ENCODE results near the gene TRIM17. TPM values are rescaled to one million over a fixed set of nuclear protein-coding genes. Genes with fewer than 3 reads are reported as not detected.

Gene TRIM17
- total and polyA plus RNA-seq, 9 of the 15 experiments (the other 6 are each of a cell fraction or from before 2014, with no cell fraction given): not detected

DNA sequence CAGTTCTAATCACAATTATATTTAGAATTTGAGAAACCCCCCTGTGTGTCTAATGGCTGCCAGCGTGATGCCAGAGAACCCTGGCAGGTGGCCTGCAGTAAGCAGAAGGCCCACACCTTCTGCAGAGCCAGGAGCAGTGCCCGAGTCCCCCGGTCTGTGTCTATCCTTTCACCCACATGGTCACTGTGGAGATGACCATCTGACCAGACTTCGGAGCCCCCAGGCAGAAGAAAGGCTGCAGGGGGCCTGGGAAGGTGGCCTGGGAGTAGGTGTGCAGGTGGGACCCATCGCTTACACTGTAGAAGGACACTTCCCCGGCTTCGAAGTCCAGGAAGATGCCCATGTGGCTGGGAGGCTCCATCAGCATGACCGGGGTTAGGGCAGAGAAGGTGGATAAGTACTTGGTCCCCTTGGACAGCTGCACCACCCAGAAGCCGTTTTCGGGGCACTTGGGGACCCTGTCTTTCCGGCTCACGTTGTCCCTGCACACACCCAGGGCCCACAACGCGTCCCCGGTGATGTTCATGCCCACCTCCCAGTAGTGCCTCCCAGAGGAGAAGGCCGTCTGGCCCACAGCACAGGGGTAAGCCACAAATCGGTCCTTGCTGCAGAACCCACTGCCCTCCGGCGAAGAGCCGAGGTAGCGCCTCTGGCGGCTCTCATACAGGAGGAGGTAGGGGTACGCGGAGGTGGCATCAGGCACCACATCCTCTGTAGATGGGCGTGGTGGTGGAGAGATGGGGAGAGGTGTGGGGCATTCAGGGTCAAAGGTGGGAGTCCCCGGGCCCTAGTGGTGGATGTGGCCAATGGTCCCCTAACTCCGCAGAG lies 8.4 kb downstream of the TRIM17 start (continued):
- TF ChIP-seq ZNF766 (CRISPR knock-in tag; conservative IDR thresholded peaks at IDR 0.05) (no peak), CBX5 (IDR thresholded peaks at IDR 0.05; ENCODE audit: borderline replicate concordance, low read depth) (no peak), ZNF551 (CRISPR knock-in tag; IDR thresholded peaks at IDR 0.05) (no peak), ZNF668 (CRISPR knock-in tag; IDR thresholded peaks at IDR 0.05) (no peak)
- TF ChIP-seq, protein P1, sequence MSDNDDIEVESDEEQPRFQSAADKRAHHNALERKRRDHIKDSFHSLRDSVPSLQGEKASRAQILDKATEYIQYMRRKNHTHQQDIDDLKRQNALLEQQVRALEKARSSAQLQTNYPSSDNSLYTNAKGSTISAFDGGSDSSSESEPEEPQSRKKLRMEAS (CRISPR knock-in tag; IDR thresholded peaks at IDR 0.05): peak; percentile 21; the same call in 1 of the 2 replicates

DNA sequence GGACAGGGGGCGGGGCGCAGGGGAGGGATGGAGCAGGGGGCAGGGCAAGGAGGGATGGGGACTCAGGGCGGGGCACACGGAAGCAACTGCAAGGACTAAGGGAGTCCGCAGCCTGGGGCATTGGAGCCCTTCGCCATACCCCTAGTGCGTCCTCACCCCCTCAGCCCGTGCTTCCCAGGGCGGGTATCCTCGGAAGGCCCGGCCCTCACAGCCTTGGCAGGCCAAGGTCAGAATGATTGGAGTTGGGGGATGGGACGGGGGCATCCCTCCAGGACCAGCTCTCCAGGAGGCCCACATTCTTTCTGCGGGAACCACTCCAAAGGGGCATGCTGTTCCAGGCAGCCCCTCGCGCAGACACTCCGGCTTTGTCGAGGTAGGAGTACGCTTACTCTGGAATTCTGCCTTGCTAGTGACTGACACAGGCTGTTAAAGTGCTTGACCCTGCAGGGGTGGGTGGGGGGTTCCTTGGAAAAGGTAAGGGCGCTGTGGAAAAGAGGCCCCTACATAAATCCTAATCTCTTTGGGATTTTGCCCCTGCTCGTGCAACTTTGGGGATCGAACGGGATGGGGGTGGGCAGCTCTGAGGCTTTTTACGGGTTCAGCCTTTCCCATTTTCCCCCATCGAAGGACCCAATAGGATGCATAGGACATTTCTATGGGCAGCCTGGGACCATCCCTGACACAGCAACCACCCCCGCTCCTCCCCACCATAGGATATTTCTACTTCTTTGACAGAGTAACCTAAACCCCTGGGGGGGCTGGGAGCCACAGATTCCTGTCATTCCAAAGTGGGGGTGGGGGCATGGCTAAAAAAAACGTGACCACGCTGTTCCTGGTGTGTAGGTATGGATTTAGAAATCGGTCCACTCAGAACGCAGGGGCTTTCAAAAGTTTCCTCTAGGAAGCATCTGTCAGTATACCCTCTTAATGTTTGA lies 9.3 kb downstream of the TRIM17 start:
- no peak for DNase-seq (ENCODE audit: extremely low read depth in 1 of 4, low spot score in 3 of 4)
- 0 out of 2 replicates have a peak, but pooled peaks cover 1% of the 10 kb centered on the region for H3K9me3 ChIP-seq (replicated peaks; ENCODE audit: control insufficient read depth, insufficient read depth, low read depth, low read length)
- peak overlapping the region; percentile 61 for H3K27ac ChIP-seq (ENCODE audit: extremely low read depth, low read depth, low read length)
- H3K79me2 ChIP-seq (ENCODE audit: control insufficient read depth, insufficient read depth, low read length): peaks cover 56% of the 10 kb centered on the region
- BruUV-seq (replicated peaks): TSS peak; percentile 73
- peaks cover 8% of the 10 kb centered on the region for H3K9me1 ChIP-seq (ENCODE audit: control insufficient read depth, insufficient read depth, low read length)
- intact Hi-C loops (cut with micrococcal nuclease): loop anchor here (2.0 kb wide), 1 partner anchor 67 kb away; no protein-coding TSS in a partner anchor
- no peak for FAIRE-seq
- H3K4me3 ChIP-seq: peak overlapping the region; percentile 55
- H3K36me3 ChIP-seq (ENCODE audit: control insufficient read depth, insufficient read depth, low read length): peaks cover 37% of the 10 kb centered on the region
- peaks cover 47 to 65% of the 10 kb centered on the region in 2 experiments for H3K4me1 ChIP-seq (replicated peaks in 1 of 2; ENCODE audit: control insufficient read depth in 2 of 2, insufficient read depth in 2 of 2, low read length in 2 of 2)
- in situ Hi-C loops (cut with MboI): no loop called here
- peak overlapping the region; percentile 92 for H3K4me2 ChIP-seq (ENCODE audit: insufficient read depth, low read length)
- no peak for ATAC-seq
- H3K27me3 ChIP-seq (ENCODE audit: control insufficient read depth in 2 of 2, insufficient read depth in 2 of 2, low read length in 2 of 2): no peaks in the 10 kb centered on the region
- CTCF ChIA-PET (ENCODE audit: low intra/inter-chr PET ratio): interaction anchor here (1.1 kb wide), 1 partner anchor 14 kb away, joined by 4 read pairs; no protein-coding TSS in a partner anchor
- peak overlapping the region; percentile 94 for H2AFZ ChIP-seq (ENCODE audit: low read depth, low read length)
- WGBS (ENCODE audit: insufficient coverage, low coverage, missing lambda C conversion rate): 21% methylated on average over 23 of the region's 29 CpGs
- peaks cover 33% of the 10 kb centered on the region for H4K20me1 ChIP-seq (replicated peaks; ENCODE audit: control insufficient read depth, insufficient read depth, low read length)
- H3K9ac ChIP-seq (ENCODE audit: insufficient read depth in 1 of 2, low read depth in 2 of 2, low read length in 2 of 2): peak overlapping the region; percentile 59 to 93
- POLR2A ChIA-PET: interaction anchor here (1.4 to 6.2 kb wide), 4 partner anchors 13 to 50 kb away, joined by 4 to 78 read pairs (median 10); a partner anchor contains a TSS
- TF ChIP-seq, protein P2, sequence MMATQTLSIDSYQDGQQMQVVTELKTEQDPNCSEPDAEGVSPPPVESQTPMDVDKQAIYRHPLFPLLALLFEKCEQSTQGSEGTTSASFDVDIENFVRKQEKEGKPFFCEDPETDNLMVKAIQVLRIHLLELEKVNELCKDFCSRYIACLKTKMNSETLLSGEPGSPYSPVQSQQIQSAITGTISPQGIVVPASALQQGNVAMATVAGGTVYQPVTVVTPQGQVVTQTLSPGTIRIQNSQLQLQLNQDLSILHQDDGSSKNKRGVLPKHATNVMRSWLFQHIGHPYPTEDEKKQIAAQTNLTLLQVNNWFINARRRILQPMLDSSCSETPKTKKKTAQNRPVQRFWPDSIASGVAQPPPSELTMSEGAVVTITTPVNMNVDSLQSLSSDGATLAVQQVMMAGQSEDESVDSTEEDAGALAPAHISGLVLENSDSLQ (IDR thresholded peaks at IDR 0.05): peak; percentile 22; the same call in 1 of the 2 replicates
- TF ChIP-seq, protein P3, sequence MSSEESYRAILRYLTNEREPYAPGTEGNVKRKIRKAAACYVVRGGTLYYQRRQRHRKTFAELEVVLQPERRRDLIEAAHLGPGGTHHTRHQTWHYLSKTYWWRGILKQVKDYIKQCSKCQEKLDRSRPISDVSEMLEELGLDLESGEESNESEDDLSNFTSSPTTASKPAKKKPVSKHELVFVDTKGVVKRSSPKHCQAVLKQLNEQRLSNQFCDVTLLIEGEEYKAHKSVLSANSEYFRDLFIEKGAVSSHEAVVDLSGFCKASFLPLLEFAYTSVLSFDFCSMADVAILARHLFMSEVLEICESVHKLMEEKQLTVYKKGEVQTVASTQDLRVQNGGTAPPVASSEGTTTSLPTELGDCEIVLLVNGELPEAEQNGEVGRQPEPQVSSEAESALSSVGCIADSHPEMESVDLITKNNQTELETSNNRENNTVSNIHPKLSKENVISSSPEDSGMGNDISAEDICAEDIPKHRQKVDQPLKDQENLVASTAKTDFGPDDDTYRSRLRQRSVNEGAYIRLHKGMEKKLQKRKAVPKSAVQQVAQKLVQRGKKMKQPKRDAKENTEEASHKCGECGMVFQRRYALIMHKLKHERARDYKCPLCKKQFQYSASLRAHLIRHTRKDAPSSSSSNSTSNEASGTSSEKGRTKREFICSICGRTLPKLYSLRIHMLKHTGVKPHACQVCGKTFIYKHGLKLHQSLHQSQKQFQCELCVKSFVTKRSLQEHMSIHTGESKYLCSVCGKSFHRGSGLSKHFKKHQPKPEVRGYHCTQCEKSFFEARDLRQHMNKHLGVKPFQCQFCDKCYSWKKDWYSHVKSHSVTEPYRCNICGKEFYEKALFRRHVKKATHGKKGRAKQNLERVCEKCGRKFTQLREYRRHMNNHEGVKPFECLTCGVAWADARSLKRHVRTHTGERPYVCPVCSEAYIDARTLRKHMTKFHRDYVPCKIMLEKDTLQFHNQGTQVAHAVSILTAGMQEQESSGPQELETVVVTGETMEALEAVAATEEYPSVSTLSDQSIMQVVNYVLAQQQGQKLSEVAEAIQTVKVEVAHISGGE (CRISPR knock-in tag; IDR thresholded peaks at IDR 0.05): peak in 1 of 3 experiments; percentile 44; a peak in 1 of 6 replicates
- no peak for TF ChIP-seq GABPB1 (CRISPR knock-in tag; IDR thresholded peaks at IDR 0.05)
- 0 out of 2 replicates have a peak, but pooled peaks have one; percentile 13 for TF ChIP-seq SMC3 (conservative IDR thresholded peaks at IDR 0.05; ENCODE audit: insufficient read depth, low read depth, low read length)

All from K562 (cell line).